Measurements from ENCODE around the gene GRIN3B.

DNA sequence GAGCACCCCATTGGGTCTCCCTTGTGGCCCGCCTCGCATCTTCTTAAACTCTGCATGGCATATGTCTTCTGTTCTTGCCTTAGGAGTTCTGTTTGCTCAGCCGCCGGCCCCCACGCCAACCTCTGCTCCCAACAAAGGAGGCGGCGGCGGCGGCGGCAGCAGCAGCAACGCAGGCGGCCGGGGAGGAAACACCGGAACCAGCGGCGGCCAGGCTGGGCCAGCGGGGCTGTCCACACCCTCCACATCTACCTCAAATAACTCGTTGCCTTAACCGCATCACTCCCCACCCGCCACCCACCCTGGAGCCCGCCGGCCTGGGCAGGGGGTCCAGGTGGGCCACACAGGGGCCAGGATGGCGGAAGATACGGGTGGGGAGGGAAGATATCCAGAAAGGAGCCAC is 28.4 kb upstream of the GRIN3B start:
- TF ChIP-seq MXI1 (IDR thresholded peaks at IDR 0.05; ENCODE audit: borderline replicate concordance, low read depth, low read length) (no peak), POLR2A (IDR thresholded peaks at IDR 0.05; ENCODE audit: low read depth, low read length) (no peak), SMC3 (IDR thresholded peaks at IDR 0.05; ENCODE audit: low read depth, low read length) (no peak)
- TF ChIP-seq, protein P1, sequence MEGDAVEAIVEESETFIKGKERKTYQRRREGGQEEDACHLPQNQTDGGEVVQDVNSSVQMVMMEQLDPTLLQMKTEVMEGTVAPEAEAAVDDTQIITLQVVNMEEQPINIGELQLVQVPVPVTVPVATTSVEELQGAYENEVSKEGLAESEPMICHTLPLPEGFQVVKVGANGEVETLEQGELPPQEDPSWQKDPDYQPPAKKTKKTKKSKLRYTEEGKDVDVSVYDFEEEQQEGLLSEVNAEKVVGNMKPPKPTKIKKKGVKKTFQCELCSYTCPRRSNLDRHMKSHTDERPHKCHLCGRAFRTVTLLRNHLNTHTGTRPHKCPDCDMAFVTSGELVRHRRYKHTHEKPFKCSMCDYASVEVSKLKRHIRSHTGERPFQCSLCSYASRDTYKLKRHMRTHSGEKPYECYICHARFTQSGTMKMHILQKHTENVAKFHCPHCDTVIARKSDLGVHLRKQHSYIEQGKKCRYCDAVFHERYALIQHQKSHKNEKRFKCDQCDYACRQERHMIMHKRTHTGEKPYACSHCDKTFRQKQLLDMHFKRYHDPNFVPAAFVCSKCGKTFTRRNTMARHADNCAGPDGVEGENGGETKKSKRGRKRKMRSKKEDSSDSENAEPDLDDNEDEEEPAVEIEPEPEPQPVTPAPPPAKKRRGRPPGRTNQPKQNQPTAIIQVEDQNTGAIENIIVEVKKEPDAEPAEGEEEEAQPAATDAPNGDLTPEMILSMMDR (conservative IDR thresholded peaks at IDR 0.05; ENCODE audit: low read depth, low read length): no peak

Data from IMR-90 (cell line).